Measurements from ENCODE around the gene SLC27A2.

Gene SLC27A2

GRCh38 chr15:50192926-50193620 is 11.1 kb downstream of the SLC27A2 start:
- no peak for DNase-seq

GRCh38 chr15:50202003-50202402 is 20.0 kb downstream of the SLC27A2 start:
- DNase-seq: no peak

DNA sequence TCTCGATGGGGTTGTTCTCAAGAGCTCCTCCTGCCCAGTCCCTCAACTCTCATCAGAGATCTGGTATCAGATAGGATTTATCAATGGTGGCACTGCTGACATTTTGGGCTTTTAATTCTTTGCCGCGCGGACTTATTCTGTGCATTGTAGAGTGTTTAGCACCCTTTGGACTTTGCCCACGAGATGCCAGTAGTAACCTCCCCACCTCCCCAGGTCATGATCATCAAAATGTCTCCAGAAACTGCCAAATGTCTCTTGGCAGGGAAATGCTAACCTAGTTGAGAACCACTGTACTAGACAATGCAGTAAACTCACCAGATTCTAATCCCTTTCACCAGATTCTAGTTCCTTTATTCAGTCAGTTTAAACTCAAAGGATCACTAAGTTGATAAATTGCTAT is 24.0 kb downstream of the SLC27A2 start:
- no peak for DNase-seq

DNA sequence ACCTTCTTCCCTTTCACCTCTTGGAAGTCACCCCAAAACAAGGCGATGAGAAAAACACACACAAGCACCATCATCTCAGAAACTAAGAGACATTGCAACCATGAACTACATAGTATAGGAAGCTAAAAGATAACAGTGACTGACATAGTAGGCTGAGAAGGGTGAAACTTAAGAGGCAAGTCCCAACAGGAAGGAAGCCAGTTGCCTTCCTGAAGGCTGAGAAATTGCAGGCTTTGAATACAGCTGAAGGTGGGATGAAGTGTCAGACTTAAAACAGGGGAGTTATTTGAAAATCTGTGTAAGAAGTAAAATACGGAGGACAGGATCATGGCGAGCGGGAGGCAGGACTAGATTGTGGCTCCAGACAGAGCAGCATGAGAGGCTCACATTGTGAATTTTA is 27.8 kb downstream of the SLC27A2 start:
- no peak for DNase-seq

DNA sequence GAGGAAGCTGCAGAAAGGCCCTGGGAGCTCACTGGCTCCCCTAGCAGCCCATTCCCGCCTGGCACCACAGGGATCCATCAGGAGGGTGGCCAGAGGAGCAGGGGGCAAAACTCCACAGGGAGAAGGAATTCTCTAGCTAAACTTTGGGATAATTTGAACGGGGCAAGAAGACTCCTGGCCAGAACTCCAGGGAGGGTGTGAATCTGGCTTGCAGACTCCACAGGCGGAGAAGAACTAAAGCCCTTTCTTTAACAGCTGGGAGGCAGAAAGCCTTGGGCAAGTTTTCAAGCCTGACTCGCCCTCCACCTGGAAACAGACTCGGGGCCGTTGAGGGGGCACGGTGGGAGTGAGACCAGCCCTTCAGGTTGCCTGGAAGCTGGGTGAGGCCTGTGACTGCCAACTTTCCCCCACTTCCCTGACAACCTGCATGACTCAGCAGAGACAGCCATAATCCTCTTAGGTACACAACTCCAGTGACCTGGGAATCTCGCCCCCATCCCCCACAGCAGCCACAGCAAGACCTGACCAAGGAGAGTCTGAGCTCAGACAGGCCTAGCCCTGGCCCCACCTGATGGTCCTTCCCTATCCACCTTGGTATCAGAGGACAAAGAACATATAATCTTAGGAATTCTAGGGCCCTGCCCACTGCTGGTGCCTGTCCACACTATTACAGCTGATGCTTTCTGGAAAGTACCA is 28.6 kb downstream of the SLC27A2 start:
- DNase-seq: no peak

DNA sequence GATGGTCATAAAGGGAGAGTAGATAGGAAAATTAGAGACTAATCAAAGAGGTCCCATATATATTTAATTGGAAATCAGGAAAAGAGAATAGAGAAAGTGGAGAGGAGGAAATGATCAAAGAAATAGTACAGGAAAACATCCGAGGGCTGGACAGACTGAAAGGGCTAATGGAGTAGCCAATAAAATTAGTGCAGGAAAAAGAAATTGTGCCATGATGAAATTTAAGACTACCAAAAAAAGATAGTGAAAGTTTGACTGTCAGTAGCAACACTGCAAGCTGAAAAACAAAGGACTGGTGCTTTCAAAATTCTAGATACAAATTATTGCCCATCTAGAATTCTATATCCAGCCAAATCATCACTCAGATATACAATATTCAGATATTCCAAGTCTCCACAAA is 36.3 kb downstream of the SLC27A2 start:
- DNase-seq: no peak

DNA sequence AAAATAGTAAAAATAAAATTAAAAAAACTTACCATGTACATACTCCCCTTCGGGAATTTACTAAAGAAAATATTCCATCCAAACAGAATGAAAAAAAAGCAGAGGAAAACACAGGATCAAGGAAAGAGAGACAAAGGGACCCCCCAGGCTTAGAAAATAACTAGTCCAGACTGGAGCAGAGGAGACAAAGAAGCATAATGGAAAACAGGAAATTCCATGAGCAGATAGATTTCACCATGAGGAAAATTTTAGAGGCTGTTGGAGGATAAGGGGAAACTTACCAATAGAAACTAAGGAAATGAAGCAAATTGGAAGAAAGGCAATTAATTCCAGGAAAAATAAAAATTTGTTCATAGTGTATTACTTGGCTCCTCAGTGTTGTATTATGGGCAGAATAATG is 36.7 kb downstream of the SLC27A2 start:
- DNase-seq: no peak

DNA sequence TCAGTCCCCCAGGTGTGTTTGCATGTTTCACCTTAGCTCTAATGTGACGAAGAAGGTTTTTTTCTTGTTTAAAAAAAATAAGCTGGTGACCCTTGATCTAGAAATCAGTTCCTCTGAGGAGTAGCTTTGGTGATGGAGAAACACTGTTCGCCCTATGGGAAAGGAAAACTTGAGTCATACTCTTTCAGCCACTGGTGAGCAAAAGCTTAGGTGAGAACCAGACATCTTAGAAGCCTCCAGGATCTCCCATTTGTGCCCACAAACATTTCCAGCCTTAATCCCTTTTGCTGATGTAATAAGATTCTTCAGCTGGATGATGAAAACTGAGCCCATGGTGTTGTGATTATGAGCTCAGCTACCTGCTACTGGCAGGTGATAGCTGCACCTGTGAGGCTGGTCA is 37.8 kb downstream of the SLC27A2 start:
- no peak for DNase-seq

- DNase-seq: no peak
Observed at GRCh38 chr15:50222181-50222580, 40.2 kb downstream of the SLC27A2 start.

DNA sequence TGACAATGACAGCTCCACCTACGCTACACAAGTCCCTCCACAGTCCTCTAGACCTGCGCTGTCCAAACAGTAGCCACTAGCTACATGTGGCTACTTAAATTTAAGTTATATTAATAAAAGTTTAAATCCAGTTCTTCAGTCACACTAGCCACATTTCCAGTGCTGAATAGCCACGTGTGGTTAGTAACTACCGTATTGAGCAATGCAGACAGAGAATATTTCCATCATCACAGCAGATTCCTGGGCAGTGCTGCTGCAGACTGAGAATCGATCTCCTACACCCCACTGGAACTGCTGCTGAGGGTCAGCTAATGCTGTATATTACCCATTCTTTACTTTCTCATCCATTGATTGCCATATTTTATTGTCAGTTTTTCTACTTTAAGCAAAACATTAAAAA is 42.6 kb downstream of the SLC27A2 start:
- DNase-seq: no peak

- DNase-seq: no peak
Observed at GRCh38 chr15:50225057-50225456, 43.1 kb downstream of the SLC27A2 start.

- no peak for DNase-seq
Observed at GRCh38 chr15:50225938-50226337, 43.9 kb downstream of the SLC27A2 start.

DNA sequence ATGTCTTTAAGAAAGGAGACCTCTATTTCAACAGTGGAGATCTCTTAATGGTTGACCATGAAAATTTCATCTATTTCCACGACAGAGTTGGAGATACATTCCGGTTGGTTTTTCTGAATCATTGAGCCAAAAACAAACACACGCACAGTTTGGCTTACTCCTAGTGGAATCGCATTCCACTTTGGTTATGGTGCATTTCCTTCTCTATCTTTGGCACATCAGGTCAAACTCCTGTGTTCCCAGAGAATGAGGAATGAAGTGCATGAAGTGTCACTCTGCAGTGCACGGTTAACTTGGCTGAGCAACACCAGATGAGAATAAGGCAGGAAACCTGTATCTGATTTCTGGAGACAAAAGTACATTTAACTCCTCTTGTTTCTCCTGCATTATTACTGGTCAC is 45.1 kb downstream of the SLC27A2 start:
- no peak for DNase-seq

- DNase-seq: no peak
Observed at GRCh38 chr15:50228866-50229265, 46.9 kb downstream of the SLC27A2 start.

DNA sequence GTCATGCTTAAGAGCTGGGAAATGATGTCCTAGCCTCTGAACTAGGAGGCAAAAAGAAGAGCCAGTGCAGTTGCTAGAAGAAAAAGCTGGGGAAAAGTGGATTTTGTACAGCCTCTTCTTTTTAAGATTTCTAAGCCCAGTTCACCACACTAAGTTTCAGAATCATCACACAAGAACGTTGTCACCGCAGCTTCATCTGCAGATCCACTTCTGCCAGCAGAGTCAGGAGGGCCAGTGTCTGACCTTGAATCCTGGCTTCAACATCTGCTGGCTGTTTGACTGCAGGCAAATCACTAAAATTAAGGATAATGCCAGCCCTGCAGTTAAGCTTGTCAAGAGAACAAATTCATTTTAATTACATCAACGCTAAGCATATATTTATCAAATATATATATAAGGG is 47.3 kb downstream of the SLC27A2 start:
- DNase-seq: no peak

GRCh38 chr15:50231761-50232160 is 49.8 kb downstream of the SLC27A2 start:
- no peak for DNase-seq

DNA sequence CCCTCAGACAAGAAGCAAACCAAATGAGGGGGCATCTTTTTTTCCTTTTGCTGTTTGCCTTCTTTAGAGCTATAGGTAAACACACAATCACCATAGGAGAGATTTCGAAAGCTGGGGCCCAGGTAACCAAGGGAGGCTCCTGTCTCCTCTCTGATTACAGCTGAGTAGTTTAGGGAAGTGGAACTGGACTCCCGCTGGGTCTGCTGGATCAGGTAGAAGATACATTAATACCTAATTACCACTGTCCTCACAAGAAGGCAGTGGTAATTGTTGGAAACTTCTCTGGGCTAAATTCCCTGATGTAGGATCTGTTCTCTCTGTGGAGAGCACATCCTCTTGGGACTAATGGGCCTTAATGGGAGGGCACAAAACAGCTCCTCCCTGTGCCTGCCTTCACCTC is 50.8 kb downstream of the SLC27A2 start:
- DNase-seq: peak; percentile 43

GRCh38 chr15:50233192-50233736 is 51.3 kb downstream of the SLC27A2 start:
- DNase-seq: no peak

- no peak for DNase-seq
Observed at GRCh38 chr15:50234764-50235163, 52.8 kb downstream of the SLC27A2 start.

DNA sequence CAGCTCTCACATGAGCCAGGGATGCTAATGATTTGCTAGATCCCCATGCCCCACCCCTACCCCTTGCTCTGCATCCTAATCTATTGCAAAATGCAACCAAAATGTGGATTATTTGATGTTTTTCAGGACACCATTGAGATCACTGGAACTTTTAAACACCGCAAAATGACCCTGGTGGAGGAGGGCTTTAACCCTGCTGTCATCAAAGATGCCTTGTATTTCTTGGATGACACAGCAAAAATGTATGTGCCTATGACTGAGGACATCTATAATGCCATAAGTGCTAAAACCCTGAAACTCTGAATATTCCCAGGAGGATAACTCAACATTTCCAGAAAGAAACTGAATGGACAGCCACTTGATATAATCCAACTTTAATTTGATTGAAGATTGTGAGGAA is 53.8 kb downstream of the SLC27A2 start:
- DNase-seq: no peak

- DNase-seq: no peak
Observed at GRCh38 chr15:50236433-50236832, 54.4 kb downstream of the SLC27A2 start.

DNA sequence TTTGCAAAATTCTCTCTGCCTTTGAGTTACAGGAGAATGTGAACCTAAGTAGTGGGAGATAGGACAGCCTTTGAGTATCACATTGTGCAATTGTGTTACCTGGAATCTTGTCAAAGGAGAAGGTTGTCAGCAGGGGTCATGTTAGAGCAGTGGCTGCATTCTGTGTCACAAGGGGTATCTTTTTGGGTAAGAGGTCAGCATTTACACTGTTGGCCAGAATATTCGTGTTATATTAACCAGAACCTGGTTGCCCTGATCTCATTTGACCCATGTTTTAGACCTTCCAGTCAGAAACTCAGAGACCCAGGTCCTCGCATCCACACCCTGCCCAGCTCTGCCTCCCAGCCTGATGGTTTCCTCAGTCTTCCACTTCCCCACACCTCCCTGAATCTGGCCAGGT is 56.3 kb downstream of the SLC27A2 start:
- DNase-seq: no peak

- DNase-seq: no peak
Observed at GRCh38 chr15:50241684-50242450, 59.9 kb downstream of the SLC27A2 start.

DNA sequence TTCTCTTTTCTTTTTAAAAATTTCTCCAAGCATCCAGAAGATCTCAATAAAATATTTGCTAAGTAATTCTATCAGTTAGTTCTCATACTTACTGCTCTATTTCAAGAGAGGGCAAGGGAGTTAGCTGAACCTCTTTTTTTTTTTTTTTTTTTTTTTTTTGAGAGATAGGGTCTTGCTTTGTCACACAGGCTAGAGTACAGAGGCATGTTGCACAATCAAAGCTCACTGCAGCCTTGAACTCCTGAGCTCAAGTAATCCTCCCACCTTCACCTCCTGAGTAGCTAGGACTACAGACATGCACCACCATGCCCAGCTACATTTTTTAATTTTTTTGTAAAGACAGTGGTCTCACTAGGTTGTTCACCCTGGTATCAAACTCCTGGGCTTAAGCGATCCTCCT is 62.2 kb downstream of the SLC27A2 start:
- DNase-seq: no peak
